Body of pancreas (tissue), 4 donors: ENCODE data around the gene ASTN2. TPM values are rescaled to one million over a fixed set of nuclear protein-coding genes. Genes with fewer than 3 reads are reported as not detected.

ENCODE experiments used
- ATAC-seq: fragments of 150-250 bp; one replicate; pipeline ENCODE4 v1.9.1; 2016
- DNase-seq, 4 donors: peaks; one replicate each; pipeline ENCODE4 v3.0.0-alpha.2; 2019
- H3K27ac ChIP-seq, 4 donors: fragments of 200-600 bp; sonication (generic); 1 replicate in 3 of 4; 2 replicates in 1 of 4; pipeline versions ENCODE4 v1.5.1 to v1.6.1; 2016 to 2019; ENCODE audit warnings: mild to moderate bottlenecking in 1 of 4, mixed read lengths in 1 of 4, moderate library complexity in 1 of 4
- H3K27me3 ChIP-seq, 2 donors: fragments of 200-600 bp; sonication (generic); one replicate each; pipeline ENCODE4 v1.6.0; 2016; ENCODE audit warnings: mild to moderate bottlenecking in 1 of 2
- H3K36me3 ChIP-seq, 2 donors: fragments of 200-600 bp; sonication (generic); replicated peaks in 1 of 2; 2 replicates each; pipeline ENCODE4 v1.5.1; 2016; ENCODE audit warnings: low read depth in 2 of 2; ENCODE audit not compliant: insufficient read depth in 1 of 2
- H3K4me1 ChIP-seq: fragments of 200-600 bp; sonication (generic); one replicate; pipeline ENCODE4 v1.6.0; 2016
- H3K4me3 ChIP-seq, 2 donors: fragments of 200-600 bp; sonication (generic); 1 replicate in 1 of 2; 2 replicates in 1 of 2; pipeline ENCODE4 v1.5.1; 2016 to 2019
- H3K9me3 ChIP-seq, 3 donors: fragments of 200-600 bp; sonication (generic); 1 replicate in 2 of 3; 2 replicates in 1 of 3; pipeline ENCODE4 v1.5.1; 2016
- POLR2A ChIP-seq, 3 donors: fragments of 450-650 bp; IDR thresholded peaks; one replicate each; pipeline ENCODE4 v1.6.1; 2016; ENCODE audit warnings: antibody characterized with exemption in 3 of 3, mild to moderate bottlenecking in 2 of 3
- WGBS, 2 donors: methylation state at CpG; one replicate each; pipeline ENCODE4 v1.1.5; 2017; 5-methylcytosine and 5-hydroxymethylcytosine counted together
- intact Hi-C: fragments of 100-400 bp; cut with DNase I; formaldehyde crosslinking; loops from one replicate; pipeline ENCODE4 v1.15.1; 2023
- total RNA-seq, 2 donors: library from RNA; depleted of rRNA; stranded (reverse); fragments of >200 nt; gene quantifications; one replicate each; pipeline ENCODE4 v1.1.0, GENCODE V29; 2016
- TF ChIP-seq, protein P1 (sequence below), 7 experiments: fragments of 450-650 bp in 4 of 7; fragments of 200-600 bp in 3 of 7; sonication (generic) in 3 of 7; IDR thresholded peaks; one replicate each; pipeline ENCODE4 v1.5.1; 2016 to 2019; ENCODE audit warnings: antibody characterized with exemption in 7 of 7

The ASTN2 gene
- total RNA-seq, 2 donors from 2014 or later = 8.2 to 9.6 TPM

DNA sequence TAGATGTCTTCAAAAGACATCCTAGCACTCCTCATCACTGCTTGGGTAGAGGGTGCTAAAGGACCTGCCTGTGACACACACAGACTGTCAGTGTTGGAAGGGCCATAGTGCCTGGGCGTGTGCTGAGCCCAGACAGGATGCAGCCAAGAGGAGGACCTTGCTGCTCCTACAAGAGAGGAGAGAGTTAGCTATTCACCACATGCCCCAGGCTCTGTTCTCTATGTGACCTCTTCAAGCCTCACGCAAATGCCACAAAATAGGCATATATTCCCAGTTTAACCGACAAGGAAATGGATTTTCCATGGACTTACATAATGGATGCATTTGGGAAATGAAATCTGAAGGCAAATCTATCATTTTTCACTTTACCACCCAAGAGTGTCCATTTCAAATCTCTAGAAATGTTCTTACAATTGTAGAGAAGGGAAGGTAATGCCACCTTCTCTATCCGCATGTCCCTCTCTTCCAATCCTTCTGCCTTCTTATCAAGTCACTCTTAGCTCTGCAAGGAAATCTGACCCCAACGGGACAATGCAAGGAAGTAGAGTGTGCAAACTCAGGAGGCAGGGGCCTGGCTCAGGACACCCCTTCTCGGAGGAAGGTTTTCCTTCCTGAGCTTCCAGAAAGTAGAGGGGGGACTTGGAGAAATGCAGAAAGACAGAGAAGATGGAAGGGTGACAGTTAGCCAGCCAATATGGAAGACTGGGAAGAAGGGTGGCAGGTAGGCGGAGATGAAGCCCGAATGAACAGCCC lies 678.3 kb downstream of the ASTN2 start:
- intact Hi-C loops = no loop called here
- ATAC-seq (no peak), DNase-seq (no peak)
- TF ChIP-seq POLR2A (IDR thresholded peaks at IDR 0.05) = no peak
- TF ChIP-seq, protein P1, sequence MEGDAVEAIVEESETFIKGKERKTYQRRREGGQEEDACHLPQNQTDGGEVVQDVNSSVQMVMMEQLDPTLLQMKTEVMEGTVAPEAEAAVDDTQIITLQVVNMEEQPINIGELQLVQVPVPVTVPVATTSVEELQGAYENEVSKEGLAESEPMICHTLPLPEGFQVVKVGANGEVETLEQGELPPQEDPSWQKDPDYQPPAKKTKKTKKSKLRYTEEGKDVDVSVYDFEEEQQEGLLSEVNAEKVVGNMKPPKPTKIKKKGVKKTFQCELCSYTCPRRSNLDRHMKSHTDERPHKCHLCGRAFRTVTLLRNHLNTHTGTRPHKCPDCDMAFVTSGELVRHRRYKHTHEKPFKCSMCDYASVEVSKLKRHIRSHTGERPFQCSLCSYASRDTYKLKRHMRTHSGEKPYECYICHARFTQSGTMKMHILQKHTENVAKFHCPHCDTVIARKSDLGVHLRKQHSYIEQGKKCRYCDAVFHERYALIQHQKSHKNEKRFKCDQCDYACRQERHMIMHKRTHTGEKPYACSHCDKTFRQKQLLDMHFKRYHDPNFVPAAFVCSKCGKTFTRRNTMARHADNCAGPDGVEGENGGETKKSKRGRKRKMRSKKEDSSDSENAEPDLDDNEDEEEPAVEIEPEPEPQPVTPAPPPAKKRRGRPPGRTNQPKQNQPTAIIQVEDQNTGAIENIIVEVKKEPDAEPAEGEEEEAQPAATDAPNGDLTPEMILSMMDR (IDR thresholded peaks at IDR 0.05) = no peak
- no peaks in the 10 kb centered on the region for H3K9me3 ChIP-seq
- H3K36me3 ChIP-seq = no peaks in the 10 kb centered on the region
- no peak overlapping the region for H3K27ac ChIP-seq
- WGBS, 2 donors = 56 to 57% methylated on average over 8 of the region's 8 CpGs
- H3K4me3 ChIP-seq = no peak overlapping the region
- H3K27me3 ChIP-seq = no peaks in the 10 kb centered on the region
- no peaks in the 10 kb centered on the region for H3K4me1 ChIP-seq

- ATAC-seq (no peak), DNase-seq (no peak)
- intact Hi-C loops = no loop called here
- no peaks in the 10 kb centered on the region for H3K36me3 ChIP-seq
- H3K9me3 ChIP-seq = no peaks in the 10 kb centered on the region
- H3K27me3 ChIP-seq = no peaks in the 10 kb centered on the region
- H3K27ac ChIP-seq = no peak overlapping the region
- H3K4me1 ChIP-seq = no peaks in the 10 kb centered on the region
- H3K4me3 ChIP-seq = no peak overlapping the region
- 76 to 78% methylated on average over 8 to 9 of the region's 9 CpGs for WGBS, 2 donors
- TF ChIP-seq, protein P1 (IDR thresholded peaks at IDR 0.05) = no peak
- no peak for TF ChIP-seq POLR2A (IDR thresholded peaks at IDR 0.05)
Measured at GRCh38 chr9:116733010-116733641, 681.7 kb downstream of the ASTN2 start.

- H3K27me3 ChIP-seq = no peaks in the 10 kb centered on the region
- H3K4me3 ChIP-seq = no peak overlapping the region
- H3K27ac ChIP-seq = no peak overlapping the region
- H3K4me1 ChIP-seq = no peaks in the 10 kb centered on the region
- H3K36me3 ChIP-seq = no peaks in the 10 kb centered on the region
- TF ChIP-seq, protein P1 (IDR thresholded peaks at IDR 0.05) = no peak
- no peak for TF ChIP-seq POLR2A (IDR thresholded peaks at IDR 0.05)
- no peak for DNase-seq
- intact Hi-C loops = no loop called here
- no peaks in the 10 kb centered on the region for H3K9me3 ChIP-seq
- ATAC-seq = no peak
Measured at GRCh38 chr9:116726602-116727001, 688.3 kb downstream of the ASTN2 start.

GRCh38 chr9:116724123-116724522 lies 690.7 kb downstream of the ASTN2 start:
- no peak overlapping the region for H3K27ac ChIP-seq
- H3K9me3 ChIP-seq = no peaks in the 10 kb centered on the region
- no peaks in the 10 kb centered on the region for H3K27me3 ChIP-seq
- TF ChIP-seq, protein P1 (IDR thresholded peaks at IDR 0.05) = no peak
- no peaks in the 10 kb centered on the region for H3K36me3 ChIP-seq
- H3K4me3 ChIP-seq = no peak overlapping the region
- DNase-seq (no peak), ATAC-seq (no peak)
- no peaks in the 10 kb centered on the region for H3K4me1 ChIP-seq
- intact Hi-C loops = no loop called here
- WGBS, 2 donors = 57 to 64% methylated on average over 3 of the region's 3 CpGs

- no peak for TF ChIP-seq POLR2A (IDR thresholded peaks at IDR 0.05)
- TF ChIP-seq, protein P1 (IDR thresholded peaks at IDR 0.05) = no peak
- DNase-seq = no peak
- WGBS, 2 donors = 32 to 66% methylated on average over 2 of the region's 2 CpGs
- Histone ChIP-seq H3K4me1 (no peaks in the 10 kb centered on the region), H3K27me3 (no peaks in the 10 kb centered on the region), H3K9me3 (no peaks in the 10 kb centered on the region), H3K36me3 (no peaks in the 10 kb centered on the region), H3K27ac (no peak overlapping the region), H3K4me3 (no peak overlapping the region)
- intact Hi-C loops = no loop called here
- ATAC-seq = no peak
Measured at GRCh38 chr9:116721944-116722343, 692.9 kb downstream of the ASTN2 start.
